Effector CD4-positive, alpha-beta T cell (primary cell): ENCODE measurements around the gene MYL2.

Experiments used
- DNase-seq: peaks from one replicate; pipeline ENCODE4 v3.0.0-alpha.2; 2020

MYL2 gene

DNA sequence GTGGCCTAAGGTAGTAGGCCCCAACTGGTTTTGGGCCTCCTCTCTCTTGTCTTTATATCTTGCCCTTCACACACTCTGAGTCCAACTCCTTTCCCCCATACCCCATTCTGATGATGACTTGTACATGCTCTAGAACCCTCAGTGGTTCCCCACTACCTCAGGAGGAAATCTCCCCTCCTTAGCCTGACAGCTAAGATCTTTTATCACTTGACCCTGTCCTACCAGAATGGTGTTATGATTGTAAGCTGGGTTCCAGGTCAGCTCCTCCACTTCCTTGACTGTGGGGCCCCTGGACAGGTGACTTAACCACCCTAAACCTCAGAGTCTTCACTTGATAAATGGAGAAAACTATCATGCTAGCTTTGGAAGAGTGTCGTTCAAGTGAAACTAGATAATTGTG is 9.4 kb upstream of the MYL2 start:
- DNase-seq: no peak

DNA sequence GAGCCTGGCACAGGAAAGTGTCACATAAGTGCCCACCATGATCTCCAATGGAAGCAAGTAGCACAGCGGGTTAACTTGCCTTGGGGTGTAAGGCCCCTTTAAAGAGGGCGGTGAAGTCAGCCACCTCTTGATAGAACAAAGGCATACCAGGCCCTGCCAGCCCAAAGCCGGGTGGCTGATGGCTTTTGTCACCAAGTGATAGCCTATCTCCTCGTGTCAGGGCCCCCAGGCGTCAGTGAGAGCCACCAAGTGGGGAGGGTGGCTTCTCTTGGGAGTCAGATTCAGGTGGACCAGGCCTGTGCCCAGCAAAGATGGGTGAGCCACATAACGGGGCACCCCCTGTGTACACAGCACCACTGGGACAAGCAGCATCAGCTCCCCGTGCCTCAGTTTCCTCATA is 8.3 kb upstream of the MYL2 start:
- DNase-seq: no peak

DNA sequence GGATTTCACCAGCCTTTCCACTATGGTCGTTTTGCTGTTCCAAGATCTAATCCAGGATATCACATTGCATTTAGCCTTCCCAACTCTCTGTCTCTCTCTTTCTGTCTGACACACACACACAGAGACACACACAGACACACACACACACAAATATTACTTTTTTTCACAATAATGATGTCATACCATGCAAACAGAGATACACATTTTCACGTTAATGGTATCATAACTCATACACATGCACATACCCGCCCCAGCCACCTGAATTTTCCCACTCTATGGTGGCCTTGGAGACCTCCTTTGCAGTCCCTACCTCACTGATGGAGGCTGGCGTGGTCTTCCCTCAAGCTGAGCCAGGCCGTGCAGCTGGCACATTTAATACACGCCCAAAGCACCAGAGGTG is 7.2 kb upstream of the MYL2 start:
- DNase-seq: no peak

DNA sequence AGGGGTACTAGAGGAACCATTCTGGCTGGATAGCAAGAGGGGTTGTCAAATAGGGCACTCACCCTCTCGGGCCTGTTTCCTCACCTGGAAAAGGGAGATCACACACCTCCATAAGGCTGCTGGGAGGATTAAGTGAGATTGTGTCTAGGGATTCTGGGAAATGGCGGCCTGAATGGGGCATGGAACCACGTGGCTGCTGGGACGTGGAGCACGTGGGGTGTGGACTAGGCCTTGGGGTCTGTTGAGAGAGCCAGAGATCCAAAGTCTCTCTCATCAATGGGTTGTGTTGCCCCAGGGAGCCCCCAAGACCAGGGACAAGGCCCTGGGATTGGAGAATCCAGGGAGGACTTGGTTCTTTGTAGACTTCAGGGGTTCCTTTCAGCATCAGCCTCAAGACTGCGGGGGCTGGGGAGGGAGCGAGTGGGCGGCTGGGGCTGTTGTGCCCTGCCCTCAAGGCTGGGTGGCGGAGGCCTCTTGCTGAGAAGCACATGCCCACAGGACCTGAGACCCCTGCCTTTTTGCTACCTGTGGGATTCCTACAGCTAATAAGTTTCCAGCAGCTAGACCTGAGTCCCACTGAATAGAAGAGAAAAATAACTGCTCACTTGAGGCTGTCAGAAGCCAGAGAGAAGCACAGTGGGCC is 3.4 kb upstream of the MYL2 start:
- DNase-seq: no peak

DNA sequence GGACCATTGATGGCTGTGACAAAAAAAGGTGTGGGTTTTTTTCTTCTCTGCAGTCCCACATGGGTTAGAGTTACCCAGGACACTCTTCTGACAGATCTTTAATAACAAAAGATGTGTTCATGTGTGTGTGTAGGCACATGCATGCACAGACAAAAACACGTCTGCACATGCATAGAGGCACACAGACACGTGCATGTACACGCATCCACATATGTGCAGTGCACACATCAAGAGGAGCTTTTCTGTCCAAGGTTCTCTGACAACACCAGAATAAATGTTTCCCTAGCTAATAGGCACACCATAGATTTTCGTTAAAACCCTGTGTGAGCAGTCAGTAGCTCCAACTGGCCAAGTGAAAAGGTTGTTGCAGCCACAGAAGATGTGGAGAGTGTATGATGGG is 2.8 kb upstream of the MYL2 start:
- no peak for DNase-seq

DNA sequence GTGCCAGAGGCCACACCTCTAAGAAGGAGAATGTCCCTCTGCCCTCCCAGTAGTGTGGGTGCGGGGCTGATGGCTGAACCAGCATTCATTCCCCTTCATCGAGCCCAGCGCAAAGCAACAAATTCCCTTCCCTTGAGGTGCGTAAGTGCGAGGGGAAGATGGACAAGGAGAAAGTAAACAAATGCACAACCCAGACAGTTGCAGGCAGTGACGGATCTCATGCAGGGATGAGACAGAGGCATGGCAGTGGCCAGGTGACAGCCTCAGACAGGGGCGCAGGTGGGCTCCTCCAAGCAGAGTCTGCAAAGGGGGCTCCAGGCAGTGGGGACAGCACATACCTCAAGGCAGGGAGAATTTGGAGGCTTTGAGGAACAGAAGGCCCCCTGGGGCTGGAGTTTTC is 2.3 kb upstream of the MYL2 start:
- DNase-seq: no peak

GRCh38 chr12:110921262-110921661 is 883 bp upstream of the MYL2 start:
- no peak for DNase-seq

GRCh38 chr12:110919720-110920119 is 659 bp downstream of the MYL2 start:
- DNase-seq: no peak

DNA sequence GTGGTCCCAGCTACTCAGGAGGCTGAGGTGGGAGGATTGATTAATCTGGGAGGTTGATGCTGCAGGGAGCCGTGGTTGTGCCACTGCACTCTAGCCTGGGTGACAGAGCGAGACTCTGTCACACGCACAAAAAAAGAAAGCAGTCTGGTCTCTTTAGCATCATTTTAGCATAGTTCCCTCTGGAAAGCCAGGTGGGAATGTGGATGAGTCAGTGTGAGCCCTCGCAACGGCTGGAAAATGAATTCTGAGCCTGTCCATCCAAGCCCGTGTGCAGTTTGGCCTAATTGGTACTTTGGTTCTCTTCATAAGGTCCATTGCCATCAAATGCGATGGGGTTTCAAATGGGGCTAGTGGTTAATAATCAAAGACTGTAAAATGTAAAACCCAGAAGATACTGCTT is 2.4 kb downstream of the MYL2 start:
- DNase-seq: no peak

- DNase-seq: no peak
These were observed 2.9 kb downstream of the MYL2 start for GRCh38 chr12:110917467-110917866.

DNA sequence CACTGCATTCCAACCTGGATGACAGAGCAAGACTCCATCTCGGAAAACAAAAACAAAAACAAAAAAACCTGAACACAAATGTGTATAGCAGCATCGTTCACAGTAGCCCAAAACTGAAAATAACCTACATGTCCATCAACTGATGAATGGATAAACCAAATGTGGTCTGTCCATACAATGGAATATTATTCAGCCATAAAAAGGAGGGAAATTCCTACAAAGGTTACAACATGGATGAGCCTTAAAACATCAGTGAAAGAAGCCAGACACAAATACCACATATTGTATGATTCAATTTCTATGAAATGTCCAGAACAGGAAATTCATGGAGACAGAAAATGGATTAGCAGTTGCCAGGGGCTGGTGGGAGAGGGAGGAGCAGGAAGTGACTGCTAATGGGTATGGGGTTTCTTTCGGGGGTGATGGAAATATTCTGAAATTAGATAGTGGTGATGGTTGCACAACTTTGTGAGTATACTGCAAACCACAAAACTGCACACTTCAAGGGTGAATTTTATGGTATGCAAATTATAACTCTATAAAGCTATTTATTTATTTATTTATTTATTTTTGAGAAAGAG is 4.0 kb downstream of the MYL2 start:
- DNase-seq: no peak

- DNase-seq: no peak
These were observed 7.0 kb downstream of the MYL2 start for GRCh38 chr12:110913119-110914056.

- no peak for DNase-seq
These were observed 8.1 kb downstream of the MYL2 start for GRCh38 chr12:110912263-110912662.

- no peak for DNase-seq
These were observed 11.8 kb downstream of the MYL2 start for GRCh38 chr12:110908377-110909152.

DNA sequence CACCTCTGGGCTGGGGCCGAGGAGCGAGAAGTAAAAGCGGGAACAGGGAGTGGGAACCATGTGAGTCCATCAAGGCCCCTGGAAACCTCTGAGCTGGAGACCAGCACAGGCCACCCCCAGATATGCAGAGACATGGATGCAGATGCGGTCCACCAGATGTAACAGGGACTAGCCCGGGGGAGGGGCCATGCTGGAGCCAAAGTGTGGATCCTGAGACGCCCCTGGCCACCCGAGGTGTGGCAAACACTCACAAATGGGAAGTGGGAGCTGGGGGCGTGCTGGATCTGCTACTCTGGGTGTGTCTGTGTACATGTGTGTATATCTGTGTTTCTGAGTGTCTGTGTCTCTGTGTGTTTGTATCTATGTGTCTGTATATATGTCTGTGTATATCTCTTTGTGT is 12.8 kb downstream of the MYL2 start:
- no peak for DNase-seq

DNA sequence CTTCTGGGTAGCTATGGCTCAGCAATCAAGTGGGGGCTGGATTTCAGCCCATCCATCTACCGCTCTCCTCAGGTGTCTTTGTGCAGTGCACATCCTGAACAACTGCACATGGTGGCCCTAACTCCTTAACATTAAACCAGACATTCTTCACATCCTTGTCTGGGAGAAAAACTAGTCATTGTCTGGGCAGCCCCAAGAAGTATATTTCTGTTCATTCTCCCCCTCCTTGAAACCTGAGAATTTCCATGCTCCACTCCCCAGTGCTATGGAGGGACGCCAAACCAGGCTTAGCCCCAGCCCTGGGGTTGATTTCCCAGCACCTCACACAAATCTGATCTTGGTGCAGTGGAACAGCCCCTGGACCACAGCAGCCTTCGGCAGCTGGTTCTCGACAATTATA is 13.4 kb downstream of the MYL2 start:
- DNase-seq: no peak

DNA sequence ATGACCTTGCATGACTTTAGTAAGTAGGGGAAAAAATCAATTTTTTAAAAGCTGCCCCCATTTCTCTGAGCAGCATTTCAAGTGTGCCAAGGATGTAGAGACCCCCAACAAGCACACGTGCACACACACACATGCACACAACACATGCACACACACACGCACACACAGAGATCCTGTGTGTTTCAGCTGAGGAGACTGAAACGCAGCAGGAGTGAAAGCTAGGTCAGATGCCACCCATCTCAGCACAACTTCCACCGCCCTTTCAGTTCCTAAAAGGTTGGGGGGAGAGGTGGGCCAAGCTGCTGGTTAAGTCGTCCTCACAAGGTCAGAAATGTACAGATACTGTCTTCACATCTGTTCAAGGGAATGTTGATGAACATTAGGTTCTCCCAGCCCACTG is 13.9 kb downstream of the MYL2 start:
- DNase-seq: no peak

DNA sequence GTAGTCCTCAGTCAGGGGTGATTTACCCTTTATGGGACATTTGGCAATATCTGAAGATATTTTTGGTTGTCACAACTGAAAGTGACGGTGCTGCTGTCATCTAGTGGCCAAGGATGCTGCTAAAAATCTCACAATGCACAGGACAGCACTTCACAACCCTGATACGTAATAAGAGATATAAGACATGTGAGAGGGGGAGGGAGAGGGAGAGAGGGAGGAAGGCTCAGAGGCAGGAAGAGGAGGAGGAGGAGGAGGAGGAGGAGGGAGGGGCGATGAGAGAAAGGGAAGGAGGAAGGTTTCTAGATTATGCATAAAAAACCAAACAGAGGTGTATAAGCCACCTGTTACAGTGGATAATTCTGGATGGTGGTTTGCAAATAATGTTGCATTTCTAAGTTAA is 14.3 kb downstream of the MYL2 start:
- no peak for DNase-seq

GRCh38 chr12:110903511-110903910 is 16.9 kb downstream of the MYL2 start:
- no peak for DNase-seq

- DNase-seq: no peak
These were observed 19.0 kb downstream of the MYL2 start for GRCh38 chr12:110901401-110901800.

DNA sequence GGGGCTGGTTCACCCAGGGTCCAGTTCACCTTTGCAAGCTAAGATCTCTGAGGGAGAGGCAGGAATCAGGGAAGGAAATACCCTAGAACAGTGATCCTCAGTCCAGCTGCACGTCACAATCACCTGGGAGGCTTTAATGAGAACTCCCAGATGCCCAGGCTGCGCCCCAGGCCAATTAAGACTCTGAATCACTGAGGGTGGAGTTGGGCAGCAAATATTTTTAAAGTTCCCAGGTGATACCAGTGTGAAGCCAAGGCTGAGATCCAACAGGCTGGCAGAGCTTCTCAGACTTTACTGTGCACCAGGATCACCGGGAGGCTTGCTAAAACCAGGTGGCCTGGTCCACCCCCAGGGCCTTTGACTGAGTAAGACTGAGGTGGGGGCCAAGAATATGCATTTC is 23.8 kb downstream of the MYL2 start:
- DNase-seq: no peak

- no peak for DNase-seq
These were observed 26.4 kb downstream of the MYL2 start for GRCh38 chr12:110893956-110894355.

- DNase-seq: no peak
These were observed 31.0 kb downstream of the MYL2 start for GRCh38 chr12:110889361-110889760.
